ENCODE data around the gene SCD5. TPM values are rescaled to one million over a fixed set of nuclear protein-coding genes. Genes with fewer than 3 reads are reported as not detected.

The SCD5 gene
- total RNA-seq, 2 donors from 2014 or later: 51.4 TPM

DNA sequence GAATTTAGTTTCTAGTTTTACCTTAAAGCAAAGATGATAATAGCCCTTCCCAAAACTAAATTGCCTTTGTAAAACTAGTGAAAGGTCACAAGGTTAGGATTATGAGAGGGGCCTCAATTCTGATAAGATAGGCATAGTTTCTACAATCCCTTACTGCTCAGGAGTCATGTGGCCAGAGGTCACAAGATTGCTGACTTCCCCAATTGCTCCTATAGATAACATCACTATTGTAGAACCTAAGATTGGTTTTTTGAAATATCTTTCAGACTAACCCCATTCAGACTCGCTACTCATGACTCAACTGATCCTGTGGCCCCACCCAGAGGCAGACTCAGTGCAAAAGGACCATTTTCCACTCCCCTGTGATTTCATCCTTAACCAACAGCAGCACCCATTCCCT lies 70.3 kb downstream of the SCD5 start:
- ATAC-seq: no peak
- Histone ChIP-seq H3K9me3 (no peaks in the 10 kb centered on the region), H3K27ac (no peak overlapping the region), H3K27me3 (no peaks in the 10 kb centered on the region), H3K4me3 (no peak overlapping the region), H3K4me1 (peaks cover 21% of the 10 kb centered on the region), H3K36me3 (replicated peaks in 1 of 2; ENCODE audit: insufficient read depth in 1 of 2, low read depth in 2 of 2) (no peaks in the 10 kb centered on the region)
- 86 to 100% methylated on average over 1 of the region's 1 CpG for WGBS, 2 donors
- intact Hi-C loops (cut with DNase I): no loop called here
- no peak for DNase-seq
- no peak for TF ChIP-seq POLR2A (IDR thresholded peaks at IDR 0.05)
- TF ChIP-seq, protein P1, sequence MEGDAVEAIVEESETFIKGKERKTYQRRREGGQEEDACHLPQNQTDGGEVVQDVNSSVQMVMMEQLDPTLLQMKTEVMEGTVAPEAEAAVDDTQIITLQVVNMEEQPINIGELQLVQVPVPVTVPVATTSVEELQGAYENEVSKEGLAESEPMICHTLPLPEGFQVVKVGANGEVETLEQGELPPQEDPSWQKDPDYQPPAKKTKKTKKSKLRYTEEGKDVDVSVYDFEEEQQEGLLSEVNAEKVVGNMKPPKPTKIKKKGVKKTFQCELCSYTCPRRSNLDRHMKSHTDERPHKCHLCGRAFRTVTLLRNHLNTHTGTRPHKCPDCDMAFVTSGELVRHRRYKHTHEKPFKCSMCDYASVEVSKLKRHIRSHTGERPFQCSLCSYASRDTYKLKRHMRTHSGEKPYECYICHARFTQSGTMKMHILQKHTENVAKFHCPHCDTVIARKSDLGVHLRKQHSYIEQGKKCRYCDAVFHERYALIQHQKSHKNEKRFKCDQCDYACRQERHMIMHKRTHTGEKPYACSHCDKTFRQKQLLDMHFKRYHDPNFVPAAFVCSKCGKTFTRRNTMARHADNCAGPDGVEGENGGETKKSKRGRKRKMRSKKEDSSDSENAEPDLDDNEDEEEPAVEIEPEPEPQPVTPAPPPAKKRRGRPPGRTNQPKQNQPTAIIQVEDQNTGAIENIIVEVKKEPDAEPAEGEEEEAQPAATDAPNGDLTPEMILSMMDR (IDR thresholded peaks at IDR 0.05): no peak

DNA sequence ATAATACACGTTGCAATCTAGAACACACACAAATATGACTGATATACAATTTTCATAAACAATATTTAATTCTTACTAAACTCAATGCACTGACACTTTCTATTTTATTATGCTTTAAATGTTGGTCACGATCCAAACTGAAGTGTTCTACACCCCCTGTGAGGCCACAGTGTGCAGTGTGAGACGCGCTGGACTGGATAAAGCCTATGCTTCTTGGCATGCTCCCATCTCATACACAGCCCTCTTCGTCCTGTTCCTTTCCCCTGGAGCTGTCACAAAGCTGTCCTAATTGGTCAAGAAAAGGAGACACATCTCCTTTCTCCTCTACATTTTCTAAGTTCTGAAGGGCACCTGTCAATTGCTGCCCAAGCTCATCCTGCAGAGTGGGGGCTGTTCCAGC lies 72.0 kb downstream of the SCD5 start:
- H3K36me3 ChIP-seq (replicated peaks in 1 of 2; ENCODE audit: insufficient read depth in 1 of 2, low read depth in 2 of 2): no peaks in the 10 kb centered on the region
- intact Hi-C loops (cut with DNase I): no loop called here
- no peak for TF ChIP-seq POLR2A (IDR thresholded peaks at IDR 0.05)
- TF ChIP-seq, protein P1 (IDR thresholded peaks at IDR 0.05): no peak
- H3K27ac ChIP-seq: no peak overlapping the region
- 29 to 36% methylated on average over 5 of the region's 5 CpGs for WGBS, 2 donors
- ATAC-seq (no peak), DNase-seq (no peak)
- no peaks in the 10 kb centered on the region for H3K27me3 ChIP-seq
- peaks cover 26% of the 10 kb centered on the region for H3K4me1 ChIP-seq
- H3K9me3 ChIP-seq: no peaks in the 10 kb centered on the region
- H3K4me3 ChIP-seq: no peak overlapping the region

DNA sequence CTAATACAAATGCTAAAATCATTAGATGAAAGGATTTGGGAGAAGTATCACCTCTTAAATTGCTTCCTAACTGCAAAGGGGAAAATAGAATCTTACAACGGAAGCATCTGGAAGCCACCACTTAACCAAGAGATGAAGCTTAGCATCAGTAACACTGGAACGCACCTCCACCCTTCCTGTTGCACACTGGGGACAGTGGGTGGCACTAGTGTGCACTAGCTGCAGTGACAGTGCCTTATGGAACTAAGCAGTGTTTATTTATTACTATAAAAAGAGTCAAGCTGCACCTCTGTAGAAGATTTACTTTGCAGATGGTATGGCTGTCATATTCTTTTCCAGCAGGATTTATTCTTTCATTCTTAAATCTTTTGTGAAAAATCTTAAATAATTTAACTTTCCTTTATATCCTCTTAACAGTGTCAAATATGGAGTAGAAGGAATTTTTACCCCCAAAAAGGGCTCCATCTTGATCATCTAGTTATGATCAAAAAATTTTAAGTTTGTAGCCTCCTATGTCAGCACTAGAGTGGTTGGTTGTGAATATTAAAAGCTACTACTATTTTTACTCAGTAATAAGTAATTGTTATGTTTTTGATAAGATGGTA lies 76.7 kb downstream of the SCD5 start:
- ATAC-seq: peak; percentile 63
- Histone ChIP-seq H3K36me3 (replicated peaks in 1 of 2; ENCODE audit: insufficient read depth in 1 of 2, low read depth in 2 of 2) (no peaks in the 10 kb centered on the region), H3K9me3 (no peaks in the 10 kb centered on the region), H3K4me1 (peaks cover 33% of the 10 kb centered on the region), H3K4me3 (no peak overlapping the region), H3K27ac (peak overlapping the region in 1 of 4 donors; percentile 7), H3K27me3 (no peaks in the 10 kb centered on the region)
- TF ChIP-seq POLR2A (IDR thresholded peaks at IDR 0.05): no peak
- TF ChIP-seq, protein P1 (IDR thresholded peaks at IDR 0.05): peak in 6 of 7 experiments; percentile 20 to 56 (median 40)
- intact Hi-C loops (cut with DNase I): no loop called here
- peak; percentile 34 to 62 (median 36) for DNase-seq
- WGBS, 2 donors: 29 to 42% methylated on average over 2 of the region's 2 CpGs

DNA sequence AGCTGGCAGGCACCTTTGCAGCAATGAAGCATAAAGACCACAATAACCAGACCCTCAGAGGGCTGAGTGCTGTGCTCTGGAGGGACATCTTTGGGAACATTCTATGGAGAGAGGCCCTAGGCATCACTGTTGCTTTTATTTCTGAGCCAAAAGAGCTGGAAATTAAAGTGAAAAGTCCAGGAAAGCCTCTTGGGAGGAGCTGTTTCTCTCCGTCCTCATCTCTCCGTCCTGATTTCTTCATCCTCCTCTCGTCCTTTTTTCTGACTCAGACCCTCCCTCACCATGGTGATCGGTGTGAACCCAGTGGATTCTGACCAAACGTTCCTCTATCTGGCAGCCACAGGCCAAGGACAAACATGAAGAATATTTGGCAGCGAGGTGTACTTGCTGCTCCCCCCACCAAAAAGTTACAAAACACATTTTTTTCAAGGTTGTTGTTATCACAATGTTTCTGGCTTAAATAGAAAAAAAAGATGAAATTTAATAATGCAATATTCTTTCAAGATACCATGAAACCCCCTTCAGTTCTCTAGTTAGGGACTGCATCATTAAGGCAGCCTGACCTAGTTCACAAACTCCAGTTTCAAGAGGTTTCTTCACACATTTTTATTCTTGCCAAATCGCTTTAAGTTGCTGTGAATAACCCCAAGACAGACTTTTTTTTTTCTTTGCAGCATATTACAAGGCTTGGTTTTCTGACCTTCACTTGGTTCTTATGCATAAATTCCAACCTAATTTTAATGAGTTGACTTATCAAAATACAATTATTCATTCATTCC lies 80.2 kb downstream of the SCD5 start:
- Histone ChIP-seq H3K4me3 (no peak overlapping the region), H3K9me3 (no peaks in the 10 kb centered on the region), H3K4me1 (peaks cover 45% of the 10 kb centered on the region), H3K36me3 (replicated peaks in 1 of 2; ENCODE audit: insufficient read depth in 1 of 2, low read depth in 2 of 2) (no peaks in the 10 kb centered on the region), H3K27ac (peak overlapping the region in 2 of 4 donors; percentile 37 to 55), H3K27me3 (no peaks in the 10 kb centered on the region)
- intact Hi-C loops (cut with DNase I): no loop called here
- TF ChIP-seq, protein P1 (IDR thresholded peaks at IDR 0.05): no peak
- TF ChIP-seq POLR2A (IDR thresholded peaks at IDR 0.05): no peak
- ATAC-seq: peak; percentile 52
- WGBS, 2 donors: 19 to 20% methylated on average over 7 of the region's 7 CpGs
- peak in 3 of 4 donors; percentile 20 to 49 (median 29) for DNase-seq
